ENCODE results near the gene RNF135.
"Not testable (repeated sequence)": the region's sequence is repeated elsewhere in the genome, so short reads cannot be mapped to it uniquely, and the experiment has no call there.

RNF135 gene

GRCh38 chr17:30970831-30971567 lies at the start of gene RNF135:
Gene RNF135 (plus strand): TSS chr17:30971039. CDS start chr17:30971074, 35 bp downstream.
- peak; percentile 92 for DNase-seq

- peak; percentile 60 for DNase-seq
Measured at GRCh38 chr17:30921544-30922196, 49.2 kb upstream of the RNF135 start, which contains the start of gene ADAP2. Gene ADAP2 (plus strand): TSS chr17:30921945. CDS start chr17:30922015, 70 bp downstream.

GRCh38 chr17:30922235-30923030 lies 48.4 kb upstream of the RNF135 start:
- no peak for DNase-seq

GRCh38 chr17:30924341-30924740 lies 46.5 kb upstream of the RNF135 start:
- no peak for DNase-seq

- DNase-seq: no peak
Measured at GRCh38 chr17:30926516-30926915, 44.3 kb upstream of the RNF135 start.

GRCh38 chr17:30927756-30928155 lies 43.1 kb upstream of the RNF135 start:
- no peak for DNase-seq

- no peak for DNase-seq
Measured at GRCh38 chr17:30928584-30928983, 42.3 kb upstream of the RNF135 start.

- DNase-seq: no peak
Measured at GRCh38 chr17:30929081-30929633, 41.7 kb upstream of the RNF135 start.

- DNase-seq: not testable (repeated sequence)
Measured at GRCh38 chr17:30929861-30930260, 41.0 kb upstream of the RNF135 start.

- DNase-seq: no peak
Measured at GRCh38 chr17:30930495-30930894, 40.3 kb upstream of the RNF135 start.

GRCh38 chr17:30931582-30931981 lies 39.3 kb upstream of the RNF135 start:
- DNase-seq: not testable (repeated sequence)

- DNase-seq: no peak
Measured at GRCh38 chr17:30933966-30934365, 36.9 kb upstream of the RNF135 start.

- DNase-seq: no peak
Measured at GRCh38 chr17:30939051-30939689, 31.7 kb upstream of the RNF135 start.

GRCh38 chr17:30942308-30943079 lies 28.3 kb upstream of the RNF135 start:
- no peak for DNase-seq

GRCh38 chr17:30947796-30948195 lies 23.0 kb upstream of the RNF135 start:
- DNase-seq: no peak

GRCh38 chr17:30950189-30950588 lies 20.6 kb upstream of the RNF135 start:
- DNase-seq: no peak

- peak; percentile 36 for DNase-seq
Measured at GRCh38 chr17:30950669-30951399, 20.0 kb upstream of the RNF135 start.

GRCh38 chr17:30952638-30953393 lies 18.0 kb upstream of the RNF135 start:
- DNase-seq: peak; percentile 22

GRCh38 chr17:30954046-30954830 lies 16.6 kb upstream of the RNF135 start:
- peak; percentile 49 for DNase-seq
